GM23338 (cell line): ENCODE data around the gene ZNF469. TPM values are rescaled to one million over a fixed set of nuclear protein-coding genes. Genes with fewer than 3 reads are reported as not detected.

ENCODE experiments used
- ATAC-seq: fragments of 200-7000 bp; cut with Tn5 transposase; 3 replicates; pipeline ENCODE4 v1.9.1; 2020
- DNase-seq: peaks from one replicate; pipeline ENCODE4 v3.0.0-alpha.2; 2015; ENCODE audit warnings: low spot score
- H2AFZ ChIP-seq: fragments of 200-600 bp; sonication (generic); 2 replicates; pipeline ENCODE4 v1.8.0; 2016; ENCODE audit warnings: antibody characterized with exemption, mild to moderate bottlenecking, moderate library complexity
- H3F3A ChIP-seq: fragments of 200-600 bp; sonication (generic); replicated peaks from 2 replicates; pipeline ENCODE4 v1.8.0; 2017; ENCODE audit warnings: antibody characterized with exemption, mixed run types, low read depth
- H3K27ac ChIP-seq: fragments of 200-600 bp; sonication (generic); 2 replicates; pipeline ENCODE4 v1.6.1; 2016; ENCODE audit warnings: low read depth
- H3K27me3 ChIP-seq: fragments of 200-600 bp; sonication (generic); 2 replicates; pipeline ENCODE4 v1.8.0; 2016; ENCODE audit warnings: mild to moderate bottlenecking, mixed run types, moderate library complexity; ENCODE audit not compliant: insufficient read depth
- H3K36me3 ChIP-seq: fragments of 200-600 bp; sonication (generic); 2 replicates; pipeline ENCODE4 v1.8.0; 2016; ENCODE audit warnings: mild to moderate bottlenecking; ENCODE audit not compliant: insufficient read depth
- H3K4me1 ChIP-seq: fragments of 200-600 bp; sonication (generic); 2 replicates; pipeline ENCODE4 v1.8.0; 2016; ENCODE audit warnings: mild to moderate bottlenecking, moderate library complexity; ENCODE audit not compliant: insufficient read depth
- H3K4me2 ChIP-seq: fragments of 200-600 bp; sonication (generic); 2 replicates; pipeline ENCODE4 v1.7.1; 2017; ENCODE audit warnings: mixed run types
- H3K4me3 ChIP-seq: fragments of 200-600 bp; sonication (generic); 2 replicates; pipeline ENCODE4 v1.6.1; 2016; ENCODE audit warnings: mixed run types
- H3K79me2 ChIP-seq: fragments of 200-600 bp; sonication (generic); replicated peaks from 2 replicates; pipeline ENCODE4 v1.8.0; 2017; ENCODE audit warnings: mild to moderate bottlenecking; ENCODE audit not compliant: insufficient read depth
- H3K9me2 ChIP-seq: fragments of 200-600 bp; sonication (generic); 2 replicates; pipeline ENCODE4 v1.8.0; 2017; ENCODE audit not compliant: insufficient read depth
- H4K20me1 ChIP-seq: fragments of 200-600 bp; sonication (generic); replicated peaks from 2 replicates; pipeline ENCODE4 v1.8.0; 2017; ENCODE audit warnings: mild to moderate bottlenecking; ENCODE audit not compliant: insufficient read depth
- H3K27ac Mint-ChIP-seq: 2 replicates; pipeline ENCODE4 v1.8.0; 2020; ENCODE audit warnings: inconsistent platforms, mild to moderate bottlenecking, moderate library complexity, mixed read lengths
- H3K27me3 Mint-ChIP-seq: 3 replicates; pipeline ENCODE4 v1.8.0; 2022; ENCODE audit warnings: low read depth, mild to moderate bottlenecking, moderate library complexity, mixed read lengths, inconsistent platforms; ENCODE audit not compliant: insufficient read depth, poor library complexity
- H3K36me3 Mint-ChIP-seq: 3 replicates; pipeline ENCODE4 v1.8.0; 2021; ENCODE audit warnings: low read depth, mild to moderate bottlenecking, inconsistent platforms, moderate library complexity, mixed read lengths
- H3K4me1 Mint-ChIP-seq: 3 replicates; pipeline ENCODE4 v1.8.0; 2020; ENCODE audit warnings: mild to moderate bottlenecking, inconsistent platforms, mixed read lengths
- H3K4me3 Mint-ChIP-seq: 3 replicates; pipeline ENCODE4 v1.8.0; 2021; ENCODE audit warnings: moderate library complexity, mild to moderate bottlenecking, inconsistent platforms, mixed read lengths
- H3K9me3 Mint-ChIP-seq: 3 replicates; pipeline ENCODE4 v1.8.0; 2020; ENCODE audit warnings: moderate library complexity, mild to moderate bottlenecking, inconsistent platforms, mixed read lengths
- CREB1 ChIP-seq: fragments of 250-450 bp; sonication (Bioruptor Pico); IDR thresholded peaks from 2 replicates; pipeline ENCODE4 v1.5.0; 2020; ENCODE audit warnings: low read depth, mild to moderate bottlenecking, moderate library complexity
- CTCF ChIP-seq, 2 experiments: fragments of 200-600 bp in 1 of 2; sonication (generic) in 1 of 2; conservative IDR thresholded peaks; 2 replicates each; pipeline versions ENCODE4 v1.5.1 to v1.6.1; 2016 to 2017; ENCODE audit warnings: antibody characterized with exemption in 2 of 2, low read depth in 2 of 2, mild to moderate bottlenecking in 2 of 2, moderate library complexity in 1 of 2
- ETS1 ChIP-seq: IDR thresholded peaks from 2 replicates; pipeline ENCODE4 v1.6.1; 2016; ENCODE audit warnings: antibody characterized with exemption
- EZH2 ChIP-seq: fragments of 200-600 bp; sonication (generic); IDR thresholded peaks from one replicate; pipeline ENCODE4 v1.8.0; 2017; ENCODE audit warnings: antibody characterized with exemption, mild to moderate bottlenecking, low read depth; ENCODE audit not compliant: unreplicated experiment
- EZH2phosphoT487 ChIP-seq: fragments of 200-600 bp; sonication (generic); IDR thresholded peaks from one replicate; pipeline ENCODE4 v1.8.1; 2018; ENCODE audit warnings: antibody characterized with exemption; ENCODE audit not compliant: unreplicated experiment
- JUNB ChIP-seq: IDR thresholded peaks from one replicate; pipeline ENCODE4 v1.6.1; 2016; ENCODE audit warnings: antibody characterized with exemption; ENCODE audit not compliant: unreplicated experiment
- NANOG ChIP-seq: IDR thresholded peaks from 2 replicates; pipeline ENCODE4 v1.6.1; 2016; ENCODE audit warnings: antibody characterized with exemption, borderline replicate concordance
- POLR2AphosphoS5 ChIP-seq: IDR thresholded peaks from 2 replicates; pipeline ENCODE4 v1.6.1; 2016; ENCODE audit warnings: antibody characterized with exemption, low read depth
- REST ChIP-seq: IDR thresholded peaks from one replicate; pipeline ENCODE4 v1.6.1; 2018; ENCODE audit warnings: antibody characterized with exemption; ENCODE audit not compliant: unreplicated experiment
- STAT1 ChIP-seq: IDR thresholded peaks from one replicate; pipeline ENCODE4 v1.6.1; 2016; ENCODE audit warnings: antibody characterized with exemption; ENCODE audit not compliant: unreplicated experiment
- ZNF114 ChIP-seq: fragments of 250-450 bp; sonication (Bioruptor Pico); IDR thresholded peaks from 2 replicates; pipeline ENCODE4 v1.5.0; 2020; ENCODE audit warnings: mild to moderate bottlenecking, moderate library complexity
- ZNF331 ChIP-seq: fragments of 250-450 bp; sonication (Bioruptor Pico); IDR thresholded peaks from 2 replicates; pipeline ENCODE4 v1.5.0; 2020; ENCODE audit warnings: low read depth, mild to moderate bottlenecking, moderate library complexity
- ZNF462 ChIP-seq: fragments of 250-450 bp; sonication (Bioruptor Pico); IDR thresholded peaks from 2 replicates; pipeline ENCODE4 v1.5.0; 2020; ENCODE audit warnings: mild to moderate bottlenecking, moderate library complexity
- polyA plus RNA-seq: library from polyadenylated mRNA; unstranded; fragments of >200 nt; fragmentation: Nextera tagmentation; extraction: Ambion mirVana; gene quantifications from 2 replicates; pipeline ENCODE4 v1.2.1, GENCODE V29; 2016
- total RNA-seq: library from RNA; depleted of rRNA; stranded (reverse); fragments of >200 nt; shearing (Covaris generic); gene quantifications from 2 replicates; pipeline ENCODE4 v1.2.3, GENCODE V29; 2014

Gene ZNF469
- total and polyA plus RNA-seq, 2 experiments from 2014 or later: 0.23 to 1.9 TPM

DNA sequence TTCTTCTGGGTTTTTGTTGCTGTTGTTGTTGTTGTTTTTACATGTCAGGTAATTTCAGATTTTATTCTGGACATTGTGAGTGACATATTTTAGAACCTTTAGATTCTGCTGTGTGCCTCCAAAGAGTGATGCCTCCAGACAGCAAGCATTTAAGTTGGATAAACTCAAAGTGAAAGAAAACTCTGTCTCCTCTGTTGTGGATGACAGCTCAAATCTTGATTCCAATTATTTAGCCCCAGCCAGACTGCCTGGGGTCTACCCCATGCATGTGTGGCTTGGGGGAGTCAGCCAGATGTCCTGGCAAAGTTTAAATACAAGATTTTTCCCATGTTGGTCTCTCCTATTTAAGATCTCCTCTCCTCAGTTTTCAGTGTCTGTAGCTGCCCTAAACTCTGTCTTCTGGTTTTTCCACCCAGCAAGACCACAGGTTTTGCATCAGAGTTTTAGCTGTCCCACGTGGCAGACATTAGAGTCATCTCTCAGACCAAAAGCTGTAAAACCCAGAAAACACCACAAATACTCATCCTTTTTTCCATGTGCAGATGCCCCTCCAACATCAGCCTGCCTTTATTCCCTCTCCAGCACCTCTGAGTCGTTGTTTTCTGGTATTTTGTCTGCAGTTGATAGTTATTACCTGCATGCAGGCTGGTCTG is 19.4 kb upstream of the ZNF469 start:
- no peaks in the 10 kb centered on the region for H3K9me2 ChIP-seq
- H3K27me3 Mint-ChIP-seq: no peaks in the 10 kb centered on the region
- H3K27ac Mint-ChIP-seq: no peak overlapping the region
- no peak overlapping the region for H3K4me2 ChIP-seq
- no peaks in the 10 kb centered on the region for H3K79me2 ChIP-seq
- no peaks in the 10 kb centered on the region for H3K36me3 ChIP-seq
- H3K4me1 Mint-ChIP-seq: peaks cover 9% of the 10 kb centered on the region; the same call in 2 of the 3 replicates
- no peak overlapping the region for H3K4me3 ChIP-seq
- no peak overlapping the region for H3K27ac ChIP-seq
- TF ChIP-seq POLR2AphosphoS5: no peak
- TF ChIP-seq CTCF (conservative IDR thresholded peaks at IDR 0.05; ENCODE audit: low read depth in 2 of 2): no peak
- no peak for TF ChIP-seq ETS1
- no peak for TF ChIP-seq JUNB
- TF ChIP-seq ZNF114 (CRISPR knock-in tag): no peak
- no peak for TF ChIP-seq EZH2
- no peak for TF ChIP-seq ZNF331
- no peak for TF ChIP-seq EZH2phosphoT487
- no peak for TF ChIP-seq STAT1
- TF ChIP-seq ZNF462 (CRISPR knock-in tag): no peak
- no peak for TF ChIP-seq REST
- no peak for TF ChIP-seq CREB1 (CRISPR knock-in tag)
- no peak for TF ChIP-seq NANOG
- 0 out of 2 replicates have a peak, but pooled peaks cover 11% of the 10 kb centered on the region for H3K4me1 ChIP-seq
- no peaks in the 10 kb centered on the region for H4K20me1 ChIP-seq
- H3K36me3 Mint-ChIP-seq: no peaks in the 10 kb centered on the region
- ATAC-seq (no peak), DNase-seq (no peak)
- no peak overlapping the region for H2AFZ ChIP-seq
- no peaks in the 10 kb centered on the region for H3F3A ChIP-seq
- peaks cover 36% of the 10 kb centered on the region for H3K9me3 Mint-ChIP-seq
- H3K4me3 Mint-ChIP-seq: no peak overlapping the region
- H3K27me3 ChIP-seq: no peaks in the 10 kb centered on the region
